BE2C (cell line): ENCODE measurements around the gene MGLL.

Source experiments
- DNase-seq: peaks from one replicate; pipeline ENCODE4 v3.0.0-alpha.2; 2020
- H3K27me3 ChIP-seq: fragments of 250-450 bp; sonication (Bioruptor Pico); 2 replicates; pipeline ENCODE4 v1.5.1; 2020; ENCODE audit warnings: mild to moderate bottlenecking
- H3K36me3 ChIP-seq: fragments of 250-450 bp; sonication (Bioruptor Pico); 2 replicates; pipeline ENCODE4 v1.5.1; 2020; ENCODE audit warnings: mild to moderate bottlenecking
- H3K4me1 ChIP-seq: fragments of 250-450 bp; sonication (Bioruptor Pico); 2 replicates; pipeline ENCODE4 v1.5.1; 2020
- H3K4me3 ChIP-seq: 2 replicates; pipeline ENCODE4 v1.5.1; 2011; ENCODE audit warnings: low read depth, low read length
- H3K9me3 ChIP-seq: fragments of 250-450 bp; sonication (Bioruptor Pico); 2 replicates; pipeline ENCODE4 v1.5.1; 2020
- CTCF ChIP-seq: IDR thresholded peaks from 2 replicates; pipeline ENCODE4 v1.5.1; 2012; ENCODE audit warnings: mild to moderate bottlenecking, low read depth, low read length

MGLL gene

GRCh38 chr3:127712881-127713771 is 109.2 kb downstream of the MGLL start:
- DNase-seq: no peak
- Histone ChIP-seq H3K36me3 (no peaks in the 10 kb centered on the region), H3K27me3 (no peaks in the 10 kb centered on the region), H3K4me1 (no peaks in the 10 kb centered on the region), H3K9me3 (no peaks in the 10 kb centered on the region), H3K4me3 (no peak overlapping the region)
- TF ChIP-seq CTCF: no peak

DNA sequence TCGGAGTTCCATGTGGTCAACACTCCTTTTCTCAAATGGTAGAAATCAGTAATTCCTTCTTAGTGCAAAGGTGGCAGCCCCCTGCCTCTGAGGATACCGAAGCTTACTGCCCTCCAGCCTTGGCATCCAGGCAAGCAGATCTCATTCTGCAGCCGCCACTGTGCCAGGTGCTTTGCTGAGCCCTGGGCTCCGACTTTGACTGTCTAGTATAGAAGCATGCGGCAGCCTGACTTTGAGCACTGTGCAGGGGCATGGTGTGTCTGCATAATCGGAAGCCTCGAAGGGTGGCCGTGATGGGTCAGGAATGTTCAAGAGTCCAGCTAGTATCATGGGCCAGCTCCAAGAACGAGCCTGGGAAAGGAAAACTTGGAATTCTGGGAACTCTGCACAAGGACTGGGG is 109.9 kb downstream of the MGLL start:
- no peak for DNase-seq
- Histone ChIP-seq H3K4me3 (no peak overlapping the region), H3K9me3 (no peaks in the 10 kb centered on the region), H3K36me3 (no peaks in the 10 kb centered on the region), H3K27me3 (no peaks in the 10 kb centered on the region), H3K4me1 (no peaks in the 10 kb centered on the region)
- TF ChIP-seq CTCF: no peak

DNA sequence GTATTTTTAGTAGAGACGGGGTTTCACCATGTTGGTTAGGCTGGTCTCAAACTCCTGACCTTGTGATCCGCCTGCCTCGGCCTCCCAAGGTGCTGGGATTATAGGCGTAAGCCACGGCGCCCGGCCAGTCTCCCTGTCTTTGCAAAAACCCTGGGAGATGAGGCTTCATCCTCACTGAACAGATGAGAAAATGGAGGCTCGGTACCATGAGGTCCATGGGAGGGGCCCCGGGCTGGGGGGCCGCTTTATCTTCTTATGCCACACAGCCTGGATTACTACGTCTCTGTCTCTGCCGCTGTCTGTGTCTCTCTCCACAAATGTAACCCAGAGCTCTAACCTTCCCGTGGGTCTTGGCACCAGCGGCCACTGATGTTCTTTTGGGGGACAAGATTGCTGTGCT is 110.4 kb downstream of the MGLL start:
- no peak for DNase-seq
- Histone ChIP-seq H3K9me3 (no peaks in the 10 kb centered on the region), H3K4me3 (no peak overlapping the region), H3K27me3 (no peaks in the 10 kb centered on the region), H3K4me1 (no peaks in the 10 kb centered on the region), H3K36me3 (no peaks in the 10 kb centered on the region)
- TF ChIP-seq CTCF: no peak

GRCh38 chr3:127711021-127711695 is 111.2 kb downstream of the MGLL start:
- H3K36me3 ChIP-seq: no peaks in the 10 kb centered on the region
- no peak overlapping the region for H3K4me3 ChIP-seq
- H3K9me3 ChIP-seq: no peaks in the 10 kb centered on the region
- no peaks in the 10 kb centered on the region for H3K27me3 ChIP-seq
- no peak for DNase-seq
- TF ChIP-seq CTCF: no peak
- no peaks in the 10 kb centered on the region for H3K4me1 ChIP-seq

DNA sequence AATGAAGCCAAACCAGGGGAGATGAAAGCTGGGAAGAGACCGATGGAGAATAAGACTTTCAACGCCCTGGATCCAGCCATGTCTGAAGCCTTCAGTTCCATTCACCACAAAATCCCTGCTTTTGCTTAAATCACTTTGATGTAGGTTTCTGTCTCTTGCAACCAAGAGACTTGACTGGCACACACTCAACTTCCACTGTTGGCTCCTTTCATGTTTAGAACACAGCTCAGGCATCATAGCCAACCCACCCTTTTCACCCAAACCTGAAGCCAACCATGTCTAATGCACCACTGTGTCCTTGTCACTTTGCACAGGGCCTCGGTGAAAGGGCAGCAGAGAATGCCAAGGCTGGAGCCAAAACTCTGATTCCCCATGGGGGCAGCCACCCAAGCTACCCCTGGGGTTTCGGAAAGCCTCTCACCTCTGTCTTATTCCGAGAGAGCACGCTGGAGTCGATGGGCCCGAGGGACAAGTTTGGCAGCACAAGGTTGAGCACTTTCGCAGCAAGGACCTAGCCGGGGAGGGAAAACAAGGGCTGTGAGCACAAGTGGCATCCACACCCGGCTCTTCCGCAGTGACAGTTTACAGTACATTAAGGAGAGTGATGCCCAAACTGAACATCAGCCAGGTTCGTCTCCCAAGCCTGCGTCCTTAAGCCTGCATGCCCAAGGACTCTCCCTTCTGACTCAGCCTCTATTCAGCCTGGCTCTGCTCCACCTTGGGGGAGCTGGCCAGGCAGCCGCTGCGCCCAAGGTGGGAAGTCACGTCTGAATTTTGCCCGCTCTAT is 112.0 kb downstream of the MGLL start:
- no peaks in the 10 kb centered on the region for H3K27me3 ChIP-seq
- no peak for TF ChIP-seq CTCF
- no peaks in the 10 kb centered on the region for H3K4me1 ChIP-seq
- DNase-seq: no peak
- no peaks in the 10 kb centered on the region for H3K9me3 ChIP-seq
- no peak overlapping the region for H3K4me3 ChIP-seq
- H3K36me3 ChIP-seq: no peaks in the 10 kb centered on the region
